ENCODE data around the gene FGD4.

DNA sequence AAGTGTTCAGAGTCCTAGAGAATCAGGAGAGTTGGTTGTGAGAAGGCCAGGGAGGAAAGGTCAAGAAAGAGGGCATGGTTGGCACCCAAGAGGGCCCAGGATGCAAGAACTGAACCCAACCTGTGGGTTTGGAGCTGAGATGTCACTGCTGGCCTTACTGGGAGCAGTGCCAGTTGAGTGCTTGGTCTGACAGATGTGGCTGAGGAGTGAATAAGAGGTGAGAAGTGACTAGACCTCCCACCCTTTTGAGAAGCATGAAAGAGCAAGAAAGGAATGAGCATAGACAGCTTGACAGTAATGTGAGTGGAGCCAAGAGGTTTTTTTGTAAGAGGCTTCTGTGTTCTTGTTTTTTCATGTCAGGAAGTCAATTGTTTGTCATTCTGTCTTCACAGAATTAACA is 95.3 kb downstream of the FGD4 start:
- TF ChIP-seq POLR2A (IDR thresholded peaks at IDR 0.05; ENCODE audit: low read depth, low read length), result no peak
- no peak for TF ChIP-seq CTCF (conservative IDR thresholded peaks at IDR 0.05; ENCODE audit: low read depth, low read length)

Data from IMR-90 (cell line).